Mesenteric fat pad (tissue), 1 donor: ENCODE measurements around the gene SLC12A1. TPM values are rescaled to one million over a fixed set of nuclear protein-coding genes. Genes with fewer than 3 reads are reported as not detected.
A peak's percentile ranks its signal among the peaks of the same experiment; 100 is the strongest.
"Not testable (repeated sequence)": the region's sequence is repeated elsewhere in the genome, so short reads cannot be mapped to it uniquely, and the experiment has no call there.

Source experiments
- DNase-seq: peaks from one replicate; pipeline ENCODE4 v3.0.0-alpha.2; 2020; ENCODE audit warnings: low spot score
- total RNA-seq: library from RNA; stranded (reverse); fragmentation: NEBNext Ultra II Directional; extraction: Animal tissue kit (Norgen Biotek cat#: 25700); gene quantifications from one replicate; pipeline ENCODE4 v1.2.1, GENCODE V29; 2021
- donor health status: DM: yes; HTN: yes; CAD: no.

The SLC12A1 gene
- total RNA-seq, 1 donor from 2014 or later: not detected

DNA sequence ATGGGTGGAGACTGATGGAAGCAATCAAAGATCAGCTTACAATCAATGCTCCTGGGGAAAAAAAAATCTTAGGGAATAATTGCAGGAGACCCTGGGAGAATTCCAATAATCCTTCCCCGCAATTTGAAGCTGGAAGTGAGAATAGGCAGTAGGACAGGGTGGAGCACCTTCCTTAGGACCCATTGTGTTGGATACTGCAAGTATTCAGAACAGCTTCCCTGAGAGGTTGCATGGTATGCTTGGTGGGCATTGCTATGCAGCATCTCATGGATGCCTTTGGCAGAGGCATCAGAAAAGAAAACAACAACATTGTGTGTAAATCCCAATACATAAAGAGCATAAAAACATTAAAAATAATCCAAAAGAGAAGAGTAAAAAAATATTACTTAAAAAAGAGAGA, 100.5 kb downstream of the SLC12A1 start:
- DNase-seq: no peak

DNA sequence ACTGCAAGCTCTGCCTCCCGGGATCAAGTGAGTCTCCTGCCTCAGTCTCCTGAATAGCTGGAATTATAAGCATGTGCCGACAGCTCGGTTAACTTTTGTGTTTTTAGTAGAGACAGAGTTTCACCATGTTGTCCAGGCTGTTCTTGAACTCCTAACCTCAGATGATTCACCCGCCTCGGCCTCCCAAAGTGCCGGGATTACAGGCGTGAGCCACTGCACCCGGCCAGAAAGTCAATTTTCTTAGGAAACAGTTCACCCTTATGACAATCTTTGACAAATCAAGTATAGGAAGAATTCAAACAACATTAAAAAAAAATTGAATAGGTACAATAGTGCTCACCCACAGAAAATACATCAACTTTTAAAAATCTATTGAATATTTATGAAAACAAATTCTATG, 101.5 kb downstream of the SLC12A1 start:
- no peak for DNase-seq

DNA sequence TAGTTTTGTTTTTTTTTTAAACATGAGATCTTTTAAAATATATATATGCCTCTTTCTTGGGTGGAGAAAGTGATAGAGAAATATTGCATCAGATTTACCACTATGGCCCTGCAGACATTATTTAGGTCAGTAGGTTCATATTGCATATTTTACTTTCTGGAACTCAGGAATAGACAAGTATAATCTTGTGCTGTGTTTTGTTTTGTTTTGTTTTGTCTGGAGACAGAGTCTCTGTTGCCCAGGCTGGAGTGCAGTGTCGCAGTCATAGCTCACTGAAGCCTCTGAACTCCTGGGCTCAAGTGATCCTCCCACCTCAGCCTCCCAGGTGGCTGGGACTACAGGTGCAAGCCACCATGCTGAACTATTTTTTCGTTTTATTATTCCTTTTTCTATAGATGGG, 103.6 kb downstream of the SLC12A1 start:
- no peak for DNase-seq

DNA sequence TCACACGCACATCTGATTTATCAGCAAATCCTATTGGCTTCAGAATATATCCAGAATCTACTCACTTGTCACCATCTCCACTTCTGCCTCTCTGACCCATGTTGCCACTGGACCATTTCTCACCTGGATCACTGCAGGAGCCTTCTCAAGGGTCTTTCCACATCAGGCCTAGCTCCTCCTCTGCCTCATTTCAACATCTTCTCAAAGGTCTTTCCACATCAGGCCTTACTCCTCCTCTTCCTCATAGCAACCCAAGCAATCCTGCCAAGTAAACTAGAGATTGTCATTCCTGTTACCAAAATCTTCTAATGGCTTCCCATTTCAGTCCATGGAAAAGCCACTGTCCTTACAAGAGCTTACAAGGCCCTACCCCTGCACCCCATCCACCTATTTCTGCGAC, 107.1 kb downstream of the SLC12A1 start:
- no peak for DNase-seq

DNA sequence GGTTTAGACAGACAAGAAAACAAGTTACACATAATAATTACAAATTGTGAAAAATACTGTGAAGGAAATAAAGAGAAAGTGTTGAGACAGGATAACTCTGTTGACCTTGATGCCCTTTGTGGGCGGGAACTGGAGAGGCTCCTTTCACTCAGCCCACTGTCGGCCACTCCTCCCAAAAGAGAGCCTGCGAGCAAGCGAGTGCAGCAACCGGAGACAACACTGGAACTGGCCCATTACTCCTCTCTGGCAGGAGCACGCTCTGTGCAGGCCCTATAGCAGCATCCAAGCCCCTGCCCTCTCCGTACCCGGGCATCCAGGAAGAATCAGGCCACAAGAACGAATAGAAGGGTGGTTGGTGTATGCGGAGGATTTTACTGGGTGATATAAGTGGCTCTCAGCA, 108.9 kb downstream of the SLC12A1 start:
- DNase-seq: no peak

DNA sequence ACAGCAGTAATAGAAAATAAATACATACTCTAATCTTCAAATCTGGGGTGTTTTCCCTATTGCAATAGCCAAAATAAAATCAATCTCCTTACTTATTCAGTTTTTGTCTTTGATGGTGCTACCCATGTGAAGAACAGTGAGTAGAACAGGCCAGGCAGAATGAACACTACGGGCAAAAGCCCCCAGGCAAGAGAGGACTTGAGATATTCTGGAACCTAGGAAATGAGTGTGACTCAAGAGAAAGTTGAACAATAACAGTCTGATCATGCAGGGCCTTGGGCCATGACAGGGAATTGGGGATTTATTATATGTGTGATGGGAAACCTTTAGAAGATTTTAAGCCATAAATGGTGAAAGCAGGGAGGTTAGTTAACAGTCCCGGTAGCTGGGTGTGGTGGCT, 111.1 kb downstream of the SLC12A1 start:
- no peak for DNase-seq

DNA sequence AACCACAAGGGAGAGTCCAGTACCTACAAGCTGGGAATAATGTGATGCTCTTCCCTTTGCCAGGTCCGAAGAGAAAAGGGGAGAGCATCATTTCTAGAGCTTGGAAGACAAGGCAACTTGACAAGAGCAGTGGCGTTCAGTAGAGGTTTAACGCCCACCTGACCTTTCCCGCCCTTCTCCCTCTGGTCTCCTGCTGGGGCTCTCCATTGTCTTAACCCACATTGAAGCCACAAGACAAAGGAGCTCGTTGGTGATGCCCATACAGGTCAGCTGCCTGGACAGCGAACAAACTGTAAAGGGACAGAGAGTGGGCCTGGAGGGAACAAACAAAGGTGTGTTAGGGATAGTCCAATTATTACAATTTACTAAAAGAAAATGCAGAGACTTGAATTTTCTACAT, 112.0 kb downstream of the SLC12A1 start:
- DNase-seq: no peak

DNA sequence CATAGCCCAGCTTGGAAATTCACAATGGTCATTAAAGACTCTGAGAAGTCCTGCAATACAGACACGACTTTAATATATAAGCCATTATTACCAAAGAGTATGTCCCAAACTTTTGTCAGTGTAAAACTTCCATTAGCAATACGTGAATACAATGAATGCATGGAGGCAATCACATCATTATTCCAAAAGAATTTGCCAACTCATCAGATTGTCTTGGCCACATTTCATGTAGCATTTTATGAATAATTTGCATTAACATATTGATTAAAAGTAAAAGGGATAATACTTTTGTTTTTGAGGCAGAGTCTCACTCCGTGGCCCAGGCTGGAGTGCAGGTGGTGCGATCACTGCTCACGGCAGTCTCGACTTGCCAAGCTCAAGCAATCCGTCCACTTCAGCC, 117.2 kb downstream of the SLC12A1 start:
- no peak for DNase-seq

DNA sequence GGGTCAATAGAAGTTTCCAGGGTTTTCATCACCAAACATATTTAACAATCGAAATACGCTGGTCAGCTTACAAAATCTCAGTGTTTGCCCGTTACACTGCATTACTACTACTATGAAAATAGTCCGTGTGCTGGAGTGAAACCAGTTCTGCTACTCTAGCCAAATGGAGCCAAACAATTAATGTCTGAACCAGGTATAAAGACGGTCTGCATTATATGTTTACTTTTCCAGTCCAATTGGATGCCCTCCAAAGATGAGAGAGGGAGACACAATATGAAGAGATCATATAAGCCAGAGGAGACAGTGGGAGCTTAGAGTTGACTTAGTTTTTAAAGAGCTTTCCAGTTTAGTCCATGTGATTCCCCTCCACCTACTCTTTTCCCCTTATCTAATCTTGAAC, 118.8 kb downstream of the SLC12A1 start:
- DNase-seq: no peak

DNA sequence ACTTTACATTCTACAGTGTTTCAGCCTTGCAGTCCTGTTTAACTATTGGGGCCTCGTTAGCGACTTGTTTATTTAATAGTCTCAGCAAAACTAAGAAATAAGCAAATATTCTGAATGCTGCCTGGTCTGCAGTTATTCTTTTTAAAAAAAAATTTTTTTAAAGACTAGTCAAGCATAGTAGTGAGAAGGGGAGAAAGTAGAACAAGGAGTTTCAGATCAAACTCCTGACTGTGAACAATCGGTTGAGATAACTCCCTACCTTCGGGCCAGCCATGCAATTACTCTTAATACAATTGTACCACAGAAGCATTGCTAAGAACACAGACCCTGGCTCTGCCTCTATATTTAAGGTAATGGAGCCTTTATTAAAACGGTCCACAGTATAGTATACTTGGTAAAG, 119.3 kb downstream of the SLC12A1 start:
- no peak for DNase-seq

DNA sequence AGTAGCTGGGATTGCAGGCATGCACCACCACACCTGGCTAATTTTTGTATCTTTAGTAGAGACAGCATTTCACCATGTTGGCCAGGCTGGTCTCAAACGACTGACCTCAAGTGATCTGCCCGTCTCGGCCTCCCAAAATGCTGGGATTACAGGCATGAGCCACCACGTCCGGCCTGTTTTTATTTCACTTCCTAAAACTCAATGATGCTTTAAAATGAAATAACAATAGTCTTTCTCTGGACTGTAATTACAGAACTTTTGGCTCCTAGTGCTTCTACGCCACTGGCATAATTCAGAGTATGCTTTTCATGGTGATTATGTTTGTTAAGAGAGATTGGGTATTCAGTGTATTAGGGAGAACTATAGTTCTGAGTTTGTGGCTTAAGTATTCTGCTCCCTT, 120.1 kb downstream of the SLC12A1 start:
- DNase-seq: not testable (repeated sequence)

DNA sequence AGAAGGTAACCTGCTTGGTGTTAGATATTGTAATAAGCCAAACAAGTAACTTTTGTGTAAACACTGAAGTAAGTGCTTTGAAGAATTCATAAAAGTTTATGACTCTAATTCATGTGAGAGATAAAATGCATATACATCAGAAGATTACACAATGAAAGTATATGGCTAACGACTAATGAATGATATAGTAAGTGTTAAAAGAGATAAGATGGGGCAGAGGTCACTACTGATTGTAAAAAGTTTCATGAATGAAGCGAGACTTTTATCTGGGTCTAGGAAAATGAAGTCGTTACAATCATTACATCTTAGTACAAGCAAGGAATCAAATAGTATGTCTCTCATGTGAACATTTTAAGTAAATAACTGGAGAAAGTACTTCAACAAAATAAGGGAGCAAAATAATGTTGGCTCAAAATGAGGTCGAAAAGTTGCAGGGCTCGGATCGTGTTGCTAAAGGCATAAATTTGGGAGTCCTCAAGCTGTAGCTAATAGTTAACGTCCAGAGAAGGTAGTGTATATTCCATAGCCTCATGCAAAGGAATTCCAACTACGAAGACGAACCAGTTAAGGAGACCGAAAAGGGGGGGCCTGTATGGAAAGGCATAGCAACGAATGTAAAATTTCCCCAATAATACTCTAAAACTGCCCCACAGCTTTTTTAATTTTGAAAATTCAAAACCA, 124.1 kb downstream of the SLC12A1 start:
- no peak for DNase-seq

DNA sequence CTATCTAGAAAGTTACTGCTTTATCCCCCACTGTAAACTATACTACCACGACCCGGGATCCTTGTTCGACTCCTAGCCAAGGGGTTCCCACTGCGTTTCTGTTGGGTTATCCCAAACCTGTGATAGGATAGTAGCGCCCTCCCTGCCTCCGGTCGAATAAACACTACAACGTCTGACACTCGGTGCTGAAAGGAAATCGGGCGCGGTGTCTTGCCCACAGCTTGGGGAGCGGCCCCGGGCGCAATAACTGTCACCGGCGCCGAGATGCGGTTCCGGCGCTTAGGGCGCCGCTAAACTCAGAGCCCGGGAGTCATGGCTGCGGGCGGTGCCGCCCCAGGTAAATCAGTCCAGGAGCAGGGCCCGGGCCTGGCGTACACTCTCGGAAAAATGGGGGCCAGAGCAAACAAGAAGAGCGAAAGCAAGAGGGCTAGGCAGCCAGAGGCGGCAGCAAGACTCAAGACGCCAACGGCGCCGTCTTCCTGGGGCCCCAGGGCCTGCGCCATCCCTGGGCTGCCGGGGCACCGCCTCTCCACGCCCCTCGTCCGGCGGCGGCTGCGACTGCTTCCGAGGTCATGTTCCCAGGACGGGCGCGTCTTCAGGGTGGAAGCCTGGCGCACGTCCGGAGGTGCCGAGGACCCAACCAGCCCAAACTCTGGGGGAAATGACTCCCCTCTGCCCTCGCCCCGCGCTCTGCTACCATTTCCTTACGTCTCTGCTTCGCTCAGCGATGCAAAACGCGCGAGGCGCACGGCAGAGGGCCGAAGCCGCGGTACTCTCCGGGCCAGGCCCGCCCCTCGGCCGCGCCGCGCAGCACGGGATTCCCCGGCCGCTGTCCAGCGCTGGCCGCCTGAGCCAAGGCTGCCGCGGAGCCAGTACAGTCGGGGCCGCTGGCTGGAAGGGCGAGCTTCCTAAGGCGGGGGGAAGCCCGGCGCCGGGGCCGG, 125.0 kb downstream of the SLC12A1 start, which contains the start of gene DUT:
TSS of gene DUT (plus strand) at position 575 of the 941 bp plus-strand sequence. CDS start at position 662, 87 bp downstream.
- DNase-seq: peak; percentile 96

DNA sequence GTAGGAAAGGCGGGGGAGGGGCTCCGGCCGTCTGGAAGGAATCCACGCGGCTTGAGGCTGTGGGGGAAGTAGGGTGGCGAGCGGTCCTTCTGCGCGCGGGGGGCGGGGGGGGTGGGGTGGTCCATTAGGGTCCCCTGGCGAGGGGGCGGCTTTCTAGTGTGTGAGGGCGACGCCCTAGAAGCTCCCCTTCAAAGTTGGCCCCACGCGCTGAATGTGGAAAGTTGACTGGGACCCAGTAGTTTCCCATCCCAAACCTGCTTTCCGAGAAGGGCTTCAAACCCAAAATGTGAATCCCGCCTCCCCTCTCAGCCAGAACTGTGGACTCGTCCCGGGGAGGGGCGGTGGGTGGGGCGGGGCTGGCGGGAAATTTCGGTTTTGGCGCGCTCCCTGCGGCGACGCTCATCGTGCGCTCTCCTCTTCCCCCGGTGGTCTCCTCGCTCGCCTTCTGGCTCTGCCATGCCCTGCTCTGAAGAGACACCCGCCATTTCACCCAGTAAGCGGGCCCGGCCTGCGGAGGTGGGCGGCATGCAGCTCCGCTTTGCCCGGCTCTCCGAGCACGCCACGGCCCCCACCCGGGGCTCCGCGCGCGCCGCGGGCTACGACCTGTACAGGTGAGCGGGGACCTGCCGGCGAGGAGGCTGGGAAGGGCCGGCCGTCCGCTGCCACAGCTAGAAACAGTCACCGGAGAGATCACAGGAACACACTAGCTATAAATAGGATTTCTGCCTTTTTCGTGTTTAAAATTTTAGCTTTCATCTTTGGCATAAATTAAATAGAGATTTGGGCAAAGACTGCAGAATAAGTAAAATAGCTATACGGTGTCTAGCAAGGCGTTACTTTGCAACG, 125.9 kb downstream of the SLC12A1 start:
- no peak for DNase-seq

DNA sequence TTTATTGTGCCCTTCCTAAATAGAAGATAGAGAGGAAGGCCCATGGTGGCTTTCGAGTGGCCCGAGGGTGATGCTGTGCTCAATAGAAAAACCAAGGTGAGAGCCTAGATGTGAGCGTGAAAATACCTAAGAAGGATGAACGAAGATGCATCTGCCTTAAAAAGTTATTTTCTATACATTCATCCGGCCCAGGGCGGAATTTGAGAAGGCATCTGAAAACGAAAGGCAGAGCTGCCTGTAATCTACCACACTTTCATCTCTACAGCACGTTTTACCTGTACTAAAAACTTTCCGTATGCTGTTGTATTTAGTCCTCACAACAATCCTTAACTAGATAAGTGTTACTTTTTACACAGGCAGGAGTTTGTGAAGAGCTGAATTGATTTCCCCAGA, 126.5 kb downstream of the SLC12A1 start:
- DNase-seq: no peak

DNA sequence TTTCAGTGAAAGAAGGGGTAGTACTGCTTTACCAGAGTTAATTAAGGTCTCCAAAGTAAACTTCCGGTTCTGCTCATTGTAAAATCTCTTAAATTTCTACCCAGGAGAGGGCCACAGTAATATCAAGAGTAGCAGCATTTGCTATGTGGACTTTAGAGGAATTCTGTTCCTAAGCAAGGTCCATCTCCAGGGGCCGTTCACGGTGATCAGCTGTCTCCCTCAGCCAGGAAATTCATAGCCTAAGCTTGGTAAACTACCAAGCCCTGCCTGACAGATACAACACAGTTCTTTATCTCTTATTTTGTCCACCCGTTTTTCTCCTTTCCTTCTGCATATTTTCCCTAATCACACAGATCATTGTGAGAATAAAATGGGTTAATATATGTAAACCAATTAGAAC, 127.4 kb downstream of the SLC12A1 start:
- no peak for DNase-seq

DNA sequence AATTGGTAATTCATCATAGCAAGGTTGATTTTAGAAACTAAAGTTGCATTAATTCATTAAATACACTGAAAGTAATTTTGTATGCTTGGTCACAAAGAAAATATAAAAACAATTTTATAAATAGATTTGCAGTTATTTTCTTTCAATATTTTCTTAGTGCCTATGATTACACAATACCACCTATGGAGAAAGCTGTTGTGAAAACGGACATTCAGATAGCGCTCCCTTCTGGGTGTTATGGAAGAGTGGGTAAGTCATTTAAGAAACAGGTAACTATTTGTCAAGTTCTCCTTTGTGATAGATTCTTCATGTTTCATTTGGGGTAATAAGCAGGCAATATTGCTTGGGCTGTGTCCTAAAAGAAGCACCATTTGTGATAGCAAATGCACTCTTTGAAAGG, 128.2 kb downstream of the SLC12A1 start:
- DNase-seq: no peak

DNA sequence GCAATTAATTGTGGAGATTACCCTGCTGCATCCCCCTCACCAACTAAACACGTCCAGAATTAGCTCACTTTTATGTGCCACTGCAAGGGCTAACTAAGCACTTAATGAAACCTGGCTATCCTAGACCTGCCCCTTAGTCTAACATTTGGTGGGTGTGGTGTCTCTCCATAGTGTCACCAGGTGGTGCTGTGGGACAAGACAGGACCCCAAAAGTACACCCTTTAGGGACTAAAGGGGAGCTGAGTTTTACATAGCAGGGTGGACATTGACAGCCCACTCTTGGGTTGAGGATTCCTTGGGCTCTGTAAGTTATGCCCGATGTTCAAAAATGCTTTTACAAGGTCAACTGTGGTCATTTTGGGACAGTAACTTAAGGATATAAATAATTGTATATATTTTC, 130.8 kb downstream of the SLC12A1 start:
- DNase-seq: no peak

DNA sequence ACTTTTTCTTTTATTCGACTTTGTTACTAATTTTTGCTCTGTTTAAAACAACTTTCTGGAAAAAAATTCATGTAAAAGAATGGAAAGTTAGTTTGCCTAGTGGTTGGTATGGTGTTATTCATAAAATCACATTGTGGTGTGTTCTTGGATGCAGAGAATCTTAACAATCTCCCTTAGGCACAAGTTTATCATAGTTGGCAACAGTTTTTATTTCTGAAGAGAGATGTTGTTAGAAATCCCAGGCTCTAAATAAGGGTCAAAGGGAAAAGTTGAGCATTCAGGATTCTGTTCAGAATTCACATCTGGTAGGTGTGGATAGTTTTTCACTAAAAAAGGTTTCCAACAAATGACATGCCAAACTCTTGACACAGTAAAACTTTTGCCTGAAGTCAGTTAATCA, 131.5 kb downstream of the SLC12A1 start:
- no peak for DNase-seq

DNA sequence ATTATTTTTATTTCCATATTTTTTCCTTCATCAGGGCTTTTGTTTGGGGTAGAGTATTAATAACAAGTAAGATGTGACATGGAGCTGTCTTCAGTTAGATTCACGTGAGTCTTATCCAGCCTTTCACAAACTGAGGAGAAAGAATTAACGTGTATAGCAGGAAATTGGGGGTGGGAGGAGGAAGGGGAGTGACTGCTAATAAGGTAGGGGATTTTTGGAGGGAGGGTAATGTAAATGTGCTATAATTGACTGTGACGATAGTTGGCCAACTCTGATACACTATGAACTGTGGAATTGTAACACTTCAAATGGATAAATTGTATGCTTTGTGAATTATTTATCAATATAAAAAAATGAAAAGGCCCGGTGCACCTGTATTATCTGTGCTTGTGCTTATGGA, 134.0 kb downstream of the SLC12A1 start:
- DNase-seq: no peak

DNA sequence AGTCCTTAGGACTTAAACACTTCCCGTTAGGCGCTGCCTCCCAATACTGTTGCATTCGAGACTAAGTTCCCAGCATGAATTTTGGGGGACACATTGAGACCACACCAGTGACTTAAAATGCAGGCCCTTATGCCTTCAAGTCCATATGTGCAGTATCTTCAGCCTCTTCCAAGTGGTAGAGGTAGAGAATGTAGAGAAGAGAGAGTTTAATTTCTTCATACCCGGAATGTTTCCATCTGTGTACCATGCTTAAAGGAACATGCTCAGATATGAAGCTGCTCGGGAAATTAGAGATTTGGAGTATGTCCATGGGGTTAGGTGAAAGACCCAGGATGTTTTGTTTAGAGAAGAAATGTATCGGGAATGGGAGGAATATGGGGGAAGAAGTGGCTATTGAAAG, 137.8 kb downstream of the SLC12A1 start:
- DNase-seq: no peak

DNA sequence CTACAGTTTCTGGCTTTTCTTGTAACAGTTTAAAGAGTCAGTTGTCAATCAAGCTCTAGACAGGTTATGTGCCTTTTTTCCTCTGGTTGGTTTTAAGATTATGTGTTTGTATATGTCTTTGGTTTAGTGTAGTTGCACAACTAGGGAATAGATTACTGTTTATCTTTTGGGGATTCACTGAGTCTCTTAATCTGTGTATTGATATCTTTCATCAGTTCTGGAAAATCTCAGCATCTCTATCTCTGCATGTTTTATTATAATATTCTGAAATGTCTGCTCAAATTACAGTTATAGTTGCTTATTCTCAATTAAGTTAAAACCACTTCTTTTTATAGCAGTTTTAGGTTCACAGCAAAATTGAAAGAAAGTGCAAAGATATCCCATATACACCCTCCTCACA, 139.4 kb downstream of the SLC12A1 start:
- DNase-seq: no peak
